GM12878 (cell line): ENCODE data around the gene VMP1. TPM values are rescaled to one million over a fixed set of nuclear protein-coding genes. Genes with fewer than 3 reads are reported as not detected.
"Not testable (repeated sequence)": the region's sequence is repeated elsewhere in the genome, so short reads cannot be mapped to it uniquely, and the experiment has no call there.

ENCODE experiments used
- ATAC-seq: fragments of 200-7000 bp; cut with Tn5 transposase; 3 replicates; pipeline ENCODE4 v1.9.1; 2020; ENCODE audit warnings: mild to moderate bottlenecking, moderate library complexity
- BruUV-seq: library from RNA; stranded (reverse); fragments of 400-500 nt; replicated peaks from 2 replicates; lab custom pipeline; 2021; lab: Mats Ljungman, UMichigan
- CTCF ChIA-PET: fragments of 300-600 bp; sonication (Branson Sonifier 250); formaldehyde crosslinking; extraction: SDS; loops from one replicate; lab custom pipeline; 2021; ENCODE audit warnings: inconsistent platforms; lab: Yijun Ruan, JAX
- POLR2A ChIA-PET: fragments of 350-600 bp; formaldehyde crosslinking; extraction: SDS; loops from one replicate; lab custom pipeline; 2021; ENCODE audit warnings: inconsistent platforms; lab: Charles Lee
- RAD21 ChIA-PET: fragments of 300-600 bp; sonication (Branson Sonifier 250); formaldehyde crosslinking; loops from one replicate; lab custom pipeline; 2023; ENCODE audit warnings: antibody characterized with exemption; ENCODE audit not compliant: unreplicated experiment; lab: Charles Lee
- SMC1A ChIA-PET: fragments of 300-600 bp; sonication (Branson Sonifier 250); formaldehyde crosslinking; loops from one replicate; lab custom pipeline; 2023; ENCODE audit not compliant: unreplicated experiment, uncharacterized antibody; lab: Charles Lee
- DNase-seq: peaks from one replicate; pipeline ENCODE4 v3.0.0-alpha.2; 2011; ENCODE audit warnings: low read depth, low spot score
- FAIRE-seq: peaks from 3 replicates; lab custom pipeline; 2011; peaks lifted over from hg19 to GRCh38; lab: Jason Lieb, UNC
- H2AFZ ChIP-seq: 2 replicates; pipeline ENCODE4 v1.6.0; 2011; ENCODE audit warnings: low read depth, low read length, control low read depth; ENCODE audit not compliant: control insufficient read depth
- H3K27ac ChIP-seq: 2 replicates; pipeline ENCODE4 v1.5.1; 2011; ENCODE audit warnings: control low read depth; ENCODE audit not compliant: control insufficient read depth, insufficient read depth
- H3K27me3 ChIP-seq, 2 experiments: replicated peaks in 1 of 2; 2 replicates each; pipeline versions ENCODE4 v1.6.0 to v1.6.1; 2011; ENCODE audit warnings: low read length in 1 of 2; ENCODE audit not compliant: control insufficient read depth in 2 of 2, insufficient read depth in 2 of 2
- H3K36me3 ChIP-seq, 2 experiments: 2 replicates each; pipeline ENCODE4 v1.5.1; 2011; ENCODE audit warnings: low read length in 1 of 2; ENCODE audit not compliant: control insufficient read depth in 2 of 2, insufficient read depth in 2 of 2
- H3K4me1 ChIP-seq: 2 replicates; pipeline ENCODE4 v1.6.1; 2011; ENCODE audit warnings: mild to moderate bottlenecking, low read length, moderate library complexity, mixed read lengths; ENCODE audit not compliant: control insufficient read depth, insufficient read depth
- H3K4me2 ChIP-seq: 2 replicates; pipeline ENCODE4 v1.6.0; 2011; ENCODE audit warnings: control low read depth; ENCODE audit not compliant: control insufficient read depth, insufficient read depth
- H3K4me3 ChIP-seq: fragments of 200-600 bp; sonication (generic); 2 replicates; pipeline ENCODE4 v1.5.1; 2016
- H3K79me2 ChIP-seq: 2 replicates; pipeline ENCODE4 v1.6.0; 2011; ENCODE audit warnings: low read length; ENCODE audit not compliant: control insufficient read depth, insufficient read depth
- H3K9ac ChIP-seq: 2 replicates; pipeline ENCODE4 v1.8.0; 2011; ENCODE audit warnings: low read length, control low read depth, mixed read lengths; ENCODE audit not compliant: control insufficient read depth, insufficient read depth
- H3K9me3 ChIP-seq: replicated peaks from 3 replicates; pipeline ENCODE4 v1.5.1; 2011; ENCODE audit warnings: mild to moderate bottlenecking, low read length; ENCODE audit not compliant: control insufficient read depth, insufficient read depth
- H4K20me1 ChIP-seq: 2 replicates; pipeline ENCODE4 v1.6.0; 2011; ENCODE audit not compliant: control insufficient read depth, insufficient read depth
- BRCA1 ChIP-seq: IDR thresholded peaks from 2 replicates; pipeline ENCODE4 v1.6.1; 2011; ENCODE audit warnings: low read depth, low read length, improper control_type of control experiment
- WGBS: methylation state at CpG from one replicate; pipeline ENCODE4 v1.1.6; 2016; ENCODE audit warnings: low lambda C conversion rate; ENCODE audit not compliant: insufficient replicate concordance, insufficient coverage; ENCODE audit errors: missing lambda C conversion rate; 5-methylcytosine and 5-hydroxymethylcytosine counted together
- in situ Hi-C: fragments of 300-500 bp; cut with MboI; formaldehyde crosslinking; loops from 9 replicates; pipeline ENCODE4 v1.14.3; 2018; ENCODE audit warnings: mixed read lengths
- intact Hi-C: fragments of 100-400 bp; cut with micrococcal nuclease; formaldehyde crosslinking; loops from one replicate; pipeline ENCODE4 v1.14.2; 2022; ENCODE audit not compliant: unreplicated experiment
- polyA plus RNA-seq, 11 experiments: library from polyadenylated mRNA; depleted of rRNA in 4 of 11; unstranded in 6 of 11; stranded (reverse) in 5 of 11; fragments of >200 nt; fragmentation: Nextera tagmentation in 4 of 11; fragmentation: Illumina TruSeq in 1 of 11; extraction: Ambion mirVana in 4 of 11; extraction: Trizol in 1 of 11; gene quantifications; 1 replicate in 1 of 11; 2 replicates in 10 of 11; pipeline versions ENCODE4 v1.2.1 to v1.2.3, GENCODE V29; 2011 to 2016; ENCODE audit warnings: inconsistent platforms in 2 of 11, missing spikeins in 2 of 11, low read depth in 1 of 11
- total RNA-seq, 4 experiments: library from RNA; depleted of rRNA in 3 of 4; stranded (reverse); fragments of >200 nt in 3 of 4; fragmentation: Illumina TruSeq in 1 of 4; extraction: Trizol in 1 of 4; gene quantifications; 2 replicates each; pipeline versions ENCODE4 v1.2.1 to v1.2.3, GENCODE V29; 2013 to 2021

Gene VMP1
- total and polyA plus RNA-seq, 10 of the 15 experiments (the other 5 are each of a cell fraction or from before 2014, with no cell fraction given), result 88.4 to 199 (median 132) TPM

DNA sequence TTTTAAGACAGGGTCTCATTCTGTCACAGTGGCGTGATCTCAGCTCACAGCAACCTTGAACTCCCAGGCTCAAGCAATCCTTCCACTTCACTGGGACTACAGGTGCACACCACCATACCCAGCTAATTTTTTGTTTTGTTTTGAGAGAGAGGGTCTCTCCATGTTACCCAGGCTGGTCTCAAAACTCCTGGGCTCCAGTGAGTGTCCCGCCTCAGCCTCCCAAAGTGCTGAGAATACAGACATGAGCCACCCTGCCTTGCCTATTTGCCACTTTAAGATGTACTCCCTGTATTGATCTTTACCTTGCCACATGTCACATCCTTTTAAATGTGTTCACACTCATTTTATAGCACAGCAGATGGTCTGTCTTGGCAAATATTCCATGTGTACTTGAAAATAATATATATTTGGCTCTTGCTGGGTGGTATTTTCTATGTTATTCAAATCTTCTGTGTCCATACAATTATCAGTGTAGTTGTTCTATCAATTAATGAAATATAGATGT is 50.5 kb downstream of the VMP1 start:
- DNase-seq, result no peak
- in situ Hi-C loops, result no loop called here

DNA sequence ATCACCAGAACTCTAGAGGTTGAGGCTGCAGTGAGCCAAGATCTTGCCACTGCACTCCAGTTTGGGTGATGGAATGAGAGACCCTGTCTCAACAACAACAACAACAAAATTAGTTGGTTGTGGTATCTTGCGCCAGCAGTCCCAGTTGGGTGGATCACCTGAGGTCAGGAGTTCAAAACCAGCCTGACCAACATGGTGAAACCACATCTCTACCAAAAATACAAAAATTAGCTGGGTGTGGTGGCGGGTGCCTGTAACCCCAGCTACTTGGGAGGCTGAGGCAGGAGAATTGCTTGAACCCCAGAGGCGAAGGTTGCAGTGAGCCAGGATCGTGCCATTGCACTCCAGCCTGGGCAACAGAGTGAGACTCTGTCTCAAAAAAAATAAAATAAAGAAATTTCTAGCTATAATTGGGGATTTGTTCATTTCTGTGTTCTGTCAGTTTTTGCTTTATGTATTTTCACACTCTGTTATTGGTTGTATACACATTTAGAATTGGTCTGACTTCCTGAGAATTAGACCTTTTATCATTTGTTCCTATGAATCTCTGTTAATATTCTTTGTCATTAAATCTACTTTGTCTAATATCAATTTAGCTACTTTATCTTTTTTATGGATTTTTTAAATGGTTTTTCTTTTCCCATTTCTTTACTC is 51.7 kb downstream of the VMP1 start:
- H3K27me3 ChIP-seq, H4K20me1 ChIP-seq, BruUV-seq, H3K9ac ChIP-seq, H3K36me3 ChIP-seq, DNase-seq, intact Hi-C loops, H3K4me3 ChIP-seq, H3K4me1 ChIP-seq, FAIRE-seq, H2AFZ ChIP-seq, H3K9me3 ChIP-seq, in situ Hi-C loops, H3K27ac ChIP-seq, H3K4me2 ChIP-seq, ATAC-seq, H3K79me2 ChIP-seq: not testable (repeated sequence)
- WGBS, result 98% methylated on average over 4 of the region's 4 CpGs
- ChIA-PET RAD21 (interaction anchor here (0.6 to 1.8 kb wide), 4 partner anchors 79 to 100 kb away, joined by 3 to 6 read pairs (median 4); no protein-coding TSS in a partner anchor), CTCF (interaction anchor here (1.0 to 1.7 kb wide), 4 partner anchors 69 to 94 kb away, joined by 3 to 5 read pairs (median 4); no protein-coding TSS in a partner anchor), POLR2A (interaction anchor here (0.5 to 1.6 kb wide), 8 partner anchors 18 to 130 kb away, joined by 3 to 10 read pairs (median 4); no protein-coding TSS in a partner anchor), SMC1A (interaction anchor here (0.7 to 5.4 kb wide), 8 partner anchors 11 to 94 kb away, joined by 3 to 32 read pairs (median 5); no protein-coding TSS in a partner anchor)

More for the DNA sequence above, 50.5 kb downstream of the VMP1 start:
- no peak for ATAC-seq
- Histone ChIP-seq H2AFZ (no peak overlapping the region), H3K9me3 (no peaks in the 10 kb centered on the region; the same call in 1 of the 3 replicates), H3K27me3 (no peaks in the 10 kb centered on the region), H3K9ac (no peak overlapping the region), H3K36me3 (peaks cover 2 to 3% of the 10 kb centered on the region in 2 experiments; a peak in 1 of 4 replicates), H3K79me2 (peaks cover 2% of the 10 kb centered on the region; the same call in 1 of the 2 replicates), H4K20me1 (no peaks in the 10 kb centered on the region), H3K27ac (no peak overlapping the region), H3K4me3 (no peak overlapping the region), H3K4me1 (peaks cover 5% of the 10 kb centered on the region), H3K4me2 (no peak overlapping the region)
- intact Hi-C loops, result no loop called here
- no peak for TF ChIP-seq BRCA1
- RAD21 ChIA-PET, result interaction anchor here (0.7 to 1.4 kb wide), 8 partner anchors 18 to 100 kb away, joined by 3 to 4 read pairs (median 3); no protein-coding TSS in a partner anchor
- SMC1A ChIA-PET, result interaction anchor here (0.6 to 5.4 kb wide), 9 partner anchors 29 to 278 kb away, joined by 3 to 32 read pairs (median 4); no protein-coding TSS in a partner anchor
- no peak for FAIRE-seq
- WGBS, result 100% methylated on average over 2 of the region's 2 CpGs
- CTCF ChIA-PET, result interaction anchor here (0.7 to 1.2 kb wide), 4 partner anchors 91 to 326 kb away, joined by 3 to 10 read pairs (median 6); no protein-coding TSS in a partner anchor
- no TSS peak for BruUV-seq
- POLR2A ChIA-PET, result interaction anchor here (0.5 to 1.0 kb wide), 6 partner anchors 75 to 1222 kb away, joined by 3 to 7 read pairs (median 6); no protein-coding TSS in a partner anchor
